Non-pigmented ciliary epithelial cell (primary cell): ENCODE results near the gene MYO6.
A peak's percentile ranks its signal among the peaks of the same experiment; 100 is the strongest.
"Not testable (repeated sequence)": the region's sequence is repeated elsewhere in the genome, so short reads cannot be mapped to it uniquely, and the experiment has no call there.

Source experiments
- DNase-seq: peaks from one replicate; pipeline ENCODE4 v3.0.0-alpha.2; 2010; ENCODE audit warnings: low read depth

Gene MYO6

GRCh38 chr6:75893058-75893775 lies 144.2 kb downstream of the MYO6 start:
- DNase-seq: peak; percentile 45

DNA sequence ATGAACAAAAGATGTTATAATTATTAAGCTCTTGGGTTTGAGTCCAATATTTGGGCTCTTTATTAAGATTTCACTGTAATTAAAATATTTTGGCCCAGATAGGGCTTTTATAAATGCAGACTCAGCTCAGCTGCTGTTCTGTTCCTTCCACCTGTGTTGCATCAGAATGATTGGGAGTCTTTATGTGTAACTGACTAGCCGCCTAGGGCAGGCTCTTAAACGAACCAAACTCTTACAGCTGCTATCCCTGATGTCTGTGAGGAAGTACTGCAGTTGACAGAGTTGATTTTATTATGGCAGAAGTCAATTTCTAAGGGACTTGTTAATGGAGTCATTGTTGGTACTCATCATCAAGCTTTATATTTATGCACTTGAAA lies 144.7 kb downstream of the MYO6 start:
- DNase-seq: no peak

GRCh38 chr6:75896526-75896925 lies 147.5 kb downstream of the MYO6 start:
- DNase-seq: no peak

GRCh38 chr6:75900216-75900615 lies 151.2 kb downstream of the MYO6 start:
- DNase-seq: not testable (repeated sequence)

DNA sequence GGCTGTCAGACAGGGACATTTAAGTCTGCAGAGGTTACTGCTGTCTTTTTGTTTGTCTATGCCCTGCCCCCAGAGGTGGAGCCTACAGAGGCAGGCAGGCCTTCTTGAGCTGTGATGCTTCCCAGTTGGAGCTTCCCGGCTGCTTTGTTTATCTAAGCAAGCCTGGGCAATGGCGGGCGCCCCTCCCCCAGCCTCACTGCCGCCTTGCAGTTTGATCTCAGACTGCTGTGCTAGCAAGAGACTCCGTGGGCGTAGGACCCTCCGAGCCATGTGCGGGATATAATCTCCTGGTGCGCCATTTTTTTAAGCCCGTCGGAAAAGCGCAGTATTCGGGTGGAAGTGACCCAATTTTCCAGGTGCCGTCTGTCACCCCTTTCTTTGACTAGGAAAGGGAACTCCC lies 156.1 kb downstream of the MYO6 start:
- not testable (repeated sequence) for DNase-seq

DNA sequence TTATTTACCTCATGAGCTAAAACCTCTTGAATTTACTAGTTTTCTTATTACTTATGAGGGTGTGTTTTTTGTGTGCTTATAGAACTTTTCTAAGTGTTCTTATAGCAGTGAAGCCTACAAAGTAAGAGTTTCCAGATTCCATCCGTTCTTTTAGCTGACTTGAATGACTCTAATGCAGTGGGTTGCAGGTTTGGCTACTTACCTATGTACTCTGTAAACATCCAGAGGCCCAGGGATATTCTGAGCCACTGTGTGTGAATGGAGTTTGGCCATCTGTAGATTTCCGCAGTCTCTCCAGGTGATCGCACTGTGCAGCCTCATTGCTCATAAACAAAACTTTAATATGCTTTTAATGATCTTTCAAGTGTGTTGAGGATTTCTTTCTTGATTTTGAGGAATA lies 157.8 kb downstream of the MYO6 start:
- no peak for DNase-seq

GRCh38 chr6:75907444-75907843 lies 158.4 kb downstream of the MYO6 start:
- no peak for DNase-seq

DNA sequence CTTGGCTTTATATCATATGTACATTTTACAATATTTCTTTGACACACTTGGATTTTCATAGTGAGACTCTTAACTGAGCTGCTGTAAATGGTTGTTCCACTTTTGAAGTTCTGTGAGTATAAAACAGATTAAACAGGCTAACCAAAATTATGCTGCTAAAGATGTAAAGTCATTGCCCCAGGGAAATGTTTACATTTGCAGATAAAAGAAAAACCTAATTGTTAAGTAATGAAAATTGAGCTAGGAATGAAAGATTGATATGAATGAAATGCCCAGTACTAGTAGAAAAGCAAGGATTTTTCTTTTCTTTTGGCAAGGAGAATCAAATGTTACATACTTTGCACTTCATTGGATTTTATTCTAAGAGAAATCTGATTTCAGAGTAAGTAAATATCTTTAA lies 164.0 kb downstream of the MYO6 start:
- no peak for DNase-seq

- DNase-seq: no peak
Measured at GRCh38 chr6:75922226-75922625, 173.2 kb downstream of the MYO6 start.

DNA sequence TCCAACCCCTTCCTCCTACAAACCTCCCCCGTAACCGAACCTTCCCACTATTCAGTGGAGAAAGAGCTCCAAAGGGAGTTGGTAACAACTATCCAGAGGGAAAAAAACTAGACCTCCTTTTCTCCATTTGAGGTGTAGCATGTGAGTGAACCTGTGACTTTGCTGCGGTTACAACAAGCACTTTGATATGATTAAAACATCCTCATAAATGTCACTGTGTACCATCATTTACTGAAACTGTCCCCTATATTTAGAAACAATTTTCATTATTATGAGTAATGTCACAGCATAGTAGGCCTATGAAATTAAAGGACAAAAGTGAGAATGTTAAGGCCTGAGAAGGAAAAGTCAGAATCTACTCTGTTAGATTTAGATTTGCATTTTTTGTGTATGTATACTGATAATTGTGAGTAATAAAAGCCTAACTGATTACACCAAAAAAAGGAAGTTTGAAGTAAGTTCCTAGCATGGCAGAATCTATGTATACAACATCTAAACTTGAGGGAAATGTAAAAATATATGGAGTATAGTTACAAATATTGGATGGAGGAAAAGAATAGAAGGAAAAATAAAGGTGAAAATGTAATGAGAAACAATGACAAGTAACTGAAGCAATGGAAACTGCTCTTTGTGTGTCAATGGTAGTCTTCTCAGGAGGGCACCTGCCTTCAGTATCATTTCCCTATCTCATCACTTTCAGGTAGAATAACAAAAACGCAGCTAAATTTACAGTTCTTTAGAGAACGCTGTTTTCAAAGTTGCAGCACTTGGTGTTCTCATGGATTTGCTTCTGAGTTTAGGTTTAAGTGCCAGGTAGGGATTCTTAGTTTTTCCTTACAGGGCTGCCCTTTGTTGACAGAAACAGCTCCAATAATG lies 177.5 kb downstream of the MYO6 start:
- no peak for DNase-seq

- DNase-seq: no peak
Measured at GRCh38 chr6:75931011-75931680, 182.1 kb downstream of the MYO6 start.

DNA sequence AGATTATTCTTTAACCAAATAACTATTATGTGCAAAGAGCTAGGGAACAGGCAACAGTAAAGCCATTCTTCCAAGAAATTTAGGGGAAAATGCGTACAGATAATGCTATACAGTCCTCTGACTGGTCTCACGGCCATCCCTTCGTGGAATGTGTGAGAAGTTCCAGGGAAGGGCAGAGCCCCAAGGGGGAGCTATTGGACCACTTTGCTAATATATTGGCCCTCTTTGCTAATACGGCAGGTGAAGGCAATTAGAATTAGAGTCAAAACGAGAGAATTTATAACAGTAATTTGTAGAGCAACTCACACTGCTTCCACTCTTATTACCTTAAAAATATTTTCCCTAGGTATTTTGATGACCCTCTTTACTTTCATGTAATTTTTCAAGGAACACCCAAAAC lies 183.0 kb downstream of the MYO6 start:
- DNase-seq: no peak

GRCh38 chr6:75933387-75933975 lies 184.4 kb downstream of the MYO6 start:
- DNase-seq: no peak

DNA sequence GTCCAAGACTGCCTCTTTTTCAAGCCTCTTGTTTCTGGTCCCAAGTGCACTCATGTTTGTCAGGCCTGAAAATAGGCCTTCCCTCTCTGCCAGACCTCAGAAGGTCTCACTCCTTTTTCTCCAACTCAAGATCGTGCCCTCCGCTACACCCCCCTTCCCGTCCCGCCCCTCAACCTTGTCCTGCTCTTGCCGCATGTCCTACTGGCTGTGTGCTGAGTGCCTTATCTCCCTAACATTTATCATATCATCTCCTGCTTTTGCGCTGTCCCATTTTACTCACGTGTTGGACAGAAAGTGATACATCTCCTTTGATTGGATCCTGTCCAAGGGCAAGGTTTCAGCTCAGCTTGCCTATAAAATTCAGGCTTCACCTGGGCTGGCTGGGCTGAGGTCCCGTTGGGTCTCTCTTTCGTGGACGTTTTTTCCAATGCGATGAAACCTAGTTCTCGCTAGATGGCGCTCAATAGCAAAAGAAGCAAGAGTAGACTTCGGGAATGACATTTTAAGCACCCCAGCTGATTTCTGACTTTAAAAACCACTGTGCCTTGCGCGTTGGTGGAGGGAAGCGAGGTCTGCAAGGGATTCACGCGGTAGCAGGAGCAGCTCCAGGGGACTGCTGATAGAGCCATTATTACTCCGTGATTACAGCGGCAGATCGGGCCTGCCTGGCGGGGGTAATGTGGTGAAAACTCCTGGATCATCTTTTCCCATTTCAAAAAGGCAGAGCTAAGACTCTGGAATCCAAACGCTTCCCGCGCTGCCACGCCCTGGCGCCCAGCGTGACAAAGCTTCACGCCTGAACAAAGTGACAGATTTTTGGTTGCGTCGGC lies 185.8 kb downstream of the MYO6 start:
- peak; percentile 58 for DNase-seq

DNA sequence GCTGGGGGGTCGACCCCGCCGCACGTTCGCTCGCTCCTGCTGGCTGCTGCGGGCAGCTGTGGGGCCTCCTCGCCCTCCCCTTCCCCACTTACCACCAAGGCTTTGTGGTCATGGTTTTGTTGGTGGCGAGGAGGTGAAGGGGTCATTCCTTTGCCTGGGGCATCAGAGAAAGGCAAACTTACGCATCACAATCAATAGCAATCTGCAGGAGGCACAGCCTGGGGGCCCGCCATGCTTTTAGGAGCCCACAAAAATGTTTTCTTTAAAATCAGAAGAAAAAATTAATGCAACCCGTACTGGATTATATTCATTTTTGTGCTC lies 186.4 kb downstream of the MYO6 start:
- DNase-seq: no peak

GRCh38 chr6:75936682-75937081 lies 187.6 kb downstream of the MYO6 start:
- no peak for DNase-seq

DNA sequence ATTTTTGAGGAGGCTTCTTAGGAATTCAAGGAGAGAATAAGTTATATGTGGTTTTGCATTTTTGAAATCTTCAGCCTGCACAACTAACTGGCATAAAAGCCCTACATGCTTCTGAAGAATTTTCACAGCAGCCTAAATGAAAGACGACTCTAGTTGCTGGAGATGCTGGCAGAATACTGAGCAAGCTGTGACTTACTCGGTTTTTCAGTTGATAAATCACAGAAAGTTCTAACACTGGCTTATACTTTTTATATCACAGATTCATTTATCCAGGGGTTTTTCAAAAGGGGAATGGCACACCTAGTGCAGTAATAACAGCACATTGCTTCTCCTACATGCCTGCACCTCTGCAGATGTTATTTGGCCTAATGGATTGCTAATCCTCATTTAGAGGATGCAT lies 188.8 kb downstream of the MYO6 start:
- no peak for DNase-seq

DNA sequence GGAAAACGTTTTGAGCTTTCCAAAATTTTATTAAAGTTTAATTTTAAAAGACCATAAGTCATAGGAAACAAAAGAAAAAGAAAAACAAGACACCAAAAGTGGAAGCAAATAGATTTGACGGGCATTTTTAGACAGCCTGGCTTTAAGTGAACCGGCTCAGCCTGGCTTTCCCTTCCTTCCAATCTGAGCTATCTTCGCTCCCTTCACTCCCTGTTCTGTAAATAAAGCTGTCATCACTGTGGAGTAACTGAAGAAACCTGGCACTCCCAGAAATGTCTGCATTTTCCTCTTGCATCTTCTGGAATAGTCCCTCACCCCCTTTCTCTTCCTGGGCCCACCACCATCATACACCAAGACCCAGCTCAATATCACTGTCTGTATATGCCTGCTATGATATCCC lies 191.5 kb downstream of the MYO6 start:
- no peak for DNase-seq

DNA sequence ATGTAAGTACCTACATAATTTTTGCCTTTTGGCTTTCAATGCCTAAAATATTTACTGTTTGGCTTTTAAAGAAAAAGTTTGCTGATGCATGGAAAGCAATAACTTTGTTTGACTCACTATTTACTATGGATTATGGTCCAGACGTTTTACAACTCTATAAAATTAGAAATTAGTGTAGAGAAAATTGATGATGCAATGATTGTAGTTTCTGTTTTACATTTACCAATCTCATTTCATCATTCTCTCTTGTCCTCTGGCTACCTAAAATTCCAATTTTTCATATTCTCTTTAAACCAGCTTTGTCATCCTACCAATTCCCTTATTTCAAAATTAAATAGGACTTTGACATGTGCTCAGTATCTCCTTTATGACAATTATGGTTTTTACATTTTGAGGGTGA lies 192.5 kb downstream of the MYO6 start:
- no peak for DNase-seq

- no peak for DNase-seq
Measured at GRCh38 chr6:75943381-75943780, 194.3 kb downstream of the MYO6 start.

- DNase-seq: no peak
Measured at GRCh38 chr6:75946146-75946831, 197.2 kb downstream of the MYO6 start.
